Measurements from ENCODE around the gene TSPAN9. TPM values are rescaled to one million over a fixed set of nuclear protein-coding genes. Genes with fewer than 3 reads are reported as not detected.

The TSPAN9 gene
- total and polyA plus RNA-seq, 8 donors, result 1.4 to 58.3 (median 7.9) TPM

DNA sequence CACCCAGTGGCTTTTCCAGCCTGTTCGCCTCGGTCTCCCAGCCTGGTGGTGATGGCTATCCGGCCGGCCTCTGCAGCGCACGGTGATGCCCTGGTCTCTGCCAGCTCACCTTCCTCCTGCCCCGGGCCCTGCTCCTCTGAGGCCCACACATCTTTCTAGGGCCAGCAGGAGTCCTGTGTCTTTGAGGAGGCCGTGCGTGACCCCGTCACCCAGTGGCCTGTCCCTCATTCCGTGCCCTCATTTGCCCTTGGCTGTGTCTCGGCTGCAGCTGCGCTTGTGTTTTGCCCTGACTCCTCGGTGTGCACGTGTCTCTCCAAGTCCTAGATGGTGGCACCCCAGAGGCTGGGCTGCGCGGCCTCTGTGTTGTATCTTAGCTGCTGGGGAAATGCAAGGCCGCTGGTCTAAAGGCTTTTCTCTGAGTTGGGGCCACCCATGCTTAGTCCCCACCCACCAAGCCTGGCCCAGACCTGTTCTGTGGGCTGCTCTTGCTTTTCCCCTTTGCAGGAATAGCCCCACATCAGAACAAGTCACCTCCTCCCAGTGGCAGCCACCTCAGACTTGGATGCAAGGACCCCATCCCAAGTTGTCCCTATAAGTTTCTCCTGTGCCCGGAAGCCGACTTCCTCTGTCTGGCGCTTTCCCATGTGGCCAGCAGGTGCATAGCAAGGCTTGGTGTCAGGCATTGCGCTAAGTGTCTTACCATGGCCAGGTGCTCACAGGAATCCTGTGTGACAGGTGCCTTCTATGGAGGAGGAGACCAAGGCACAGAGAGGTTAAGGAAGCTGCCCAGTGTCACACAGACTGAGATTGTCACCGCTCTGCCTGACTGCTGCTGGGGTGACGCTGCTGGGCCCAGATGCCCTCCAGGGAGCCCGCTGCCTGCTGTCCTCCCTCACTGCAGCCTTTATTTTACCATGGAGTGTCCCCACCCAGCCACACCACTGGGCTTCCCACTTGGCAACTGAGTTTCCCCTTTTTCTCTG, 64.5 kb downstream of the TSPAN9 start:
- peaks cover 7 to 12% (median 10%) of the 10 kb centered on the region in 4 donors for H3K4me1 ChIP-seq
- H3K27ac ChIP-seq, result no peak overlapping the region
- intact Hi-C loops (cut with DNase I; ENCODE audit: low total_unique reads), result no loop called here
- no peak for DNase-seq
- H3K36me3 ChIP-seq, result no peaks in the 10 kb centered on the region
- no peaks in the 10 kb centered on the region for H3K9me3 ChIP-seq
- TF ChIP-seq, protein P1, sequence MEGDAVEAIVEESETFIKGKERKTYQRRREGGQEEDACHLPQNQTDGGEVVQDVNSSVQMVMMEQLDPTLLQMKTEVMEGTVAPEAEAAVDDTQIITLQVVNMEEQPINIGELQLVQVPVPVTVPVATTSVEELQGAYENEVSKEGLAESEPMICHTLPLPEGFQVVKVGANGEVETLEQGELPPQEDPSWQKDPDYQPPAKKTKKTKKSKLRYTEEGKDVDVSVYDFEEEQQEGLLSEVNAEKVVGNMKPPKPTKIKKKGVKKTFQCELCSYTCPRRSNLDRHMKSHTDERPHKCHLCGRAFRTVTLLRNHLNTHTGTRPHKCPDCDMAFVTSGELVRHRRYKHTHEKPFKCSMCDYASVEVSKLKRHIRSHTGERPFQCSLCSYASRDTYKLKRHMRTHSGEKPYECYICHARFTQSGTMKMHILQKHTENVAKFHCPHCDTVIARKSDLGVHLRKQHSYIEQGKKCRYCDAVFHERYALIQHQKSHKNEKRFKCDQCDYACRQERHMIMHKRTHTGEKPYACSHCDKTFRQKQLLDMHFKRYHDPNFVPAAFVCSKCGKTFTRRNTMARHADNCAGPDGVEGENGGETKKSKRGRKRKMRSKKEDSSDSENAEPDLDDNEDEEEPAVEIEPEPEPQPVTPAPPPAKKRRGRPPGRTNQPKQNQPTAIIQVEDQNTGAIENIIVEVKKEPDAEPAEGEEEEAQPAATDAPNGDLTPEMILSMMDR (IDR thresholded peaks at IDR 0.05), result no peak
- no peak for TF ChIP-seq EP300 (IDR thresholded peaks at IDR 0.05)
- TF ChIP-seq POLR2A (IDR thresholded peaks at IDR 0.05), result no peak
- TF ChIP-seq POLR2AphosphoS5 (IDR thresholded peaks at IDR 0.05), result no peak
- H3K27me3 ChIP-seq, result peaks cover 0 to 3% (median 0%) of the 10 kb centered on the region in 3 donors
- WGBS, 5 donors, result 72 to 85% (median 82%) methylated on average over 16 to 25 of the region's 25 CpGs
- no peak overlapping the region for H3K4me3 ChIP-seq

DNA sequence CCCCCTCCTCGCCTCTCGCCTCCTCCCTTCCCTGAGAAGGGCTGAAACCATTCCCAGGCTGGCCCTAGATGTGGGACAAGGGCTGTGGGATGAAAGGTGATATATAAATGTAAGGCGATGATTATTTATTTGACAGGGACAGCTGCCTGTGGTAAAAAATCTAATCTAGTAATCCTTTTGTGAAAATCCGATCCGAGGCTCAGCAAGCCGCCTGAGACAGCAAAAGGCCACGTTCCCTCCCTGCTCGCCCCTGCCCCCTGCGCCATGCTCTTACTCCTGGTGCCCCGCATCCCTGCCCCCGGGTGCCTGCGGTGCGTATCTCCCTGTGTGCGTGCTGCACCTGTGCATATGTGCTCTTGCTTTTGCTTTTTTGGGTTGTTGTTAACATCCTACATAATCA, 65.2 kb downstream of the TSPAN9 start:
- no peaks in the 10 kb centered on the region for H3K36me3 ChIP-seq
- intact Hi-C loops (cut with DNase I; ENCODE audit: low total_unique reads), result no loop called here
- H3K9me3 ChIP-seq, result no peaks in the 10 kb centered on the region
- H3K4me3 ChIP-seq, result no peak overlapping the region
- peaks cover under 1 to 6% (median 3%) of the 10 kb centered on the region in 4 donors for H3K4me1 ChIP-seq
- 85 to 93% (median 89%) methylated on average over 14 of the region's 14 CpGs for WGBS, 5 donors
- peaks cover 0 to 3% (median 0%) of the 10 kb centered on the region in 3 donors for H3K27me3 ChIP-seq
- TF ChIP-seq POLR2AphosphoS5 (IDR thresholded peaks at IDR 0.05) (no peak), POLR2A (IDR thresholded peaks at IDR 0.05) (no peak), EP300 (IDR thresholded peaks at IDR 0.05) (no peak)
- TF ChIP-seq, protein P1 (IDR thresholded peaks at IDR 0.05), result no peak
- DNase-seq, result no peak
- H3K27ac ChIP-seq, result no peak overlapping the region

DNA sequence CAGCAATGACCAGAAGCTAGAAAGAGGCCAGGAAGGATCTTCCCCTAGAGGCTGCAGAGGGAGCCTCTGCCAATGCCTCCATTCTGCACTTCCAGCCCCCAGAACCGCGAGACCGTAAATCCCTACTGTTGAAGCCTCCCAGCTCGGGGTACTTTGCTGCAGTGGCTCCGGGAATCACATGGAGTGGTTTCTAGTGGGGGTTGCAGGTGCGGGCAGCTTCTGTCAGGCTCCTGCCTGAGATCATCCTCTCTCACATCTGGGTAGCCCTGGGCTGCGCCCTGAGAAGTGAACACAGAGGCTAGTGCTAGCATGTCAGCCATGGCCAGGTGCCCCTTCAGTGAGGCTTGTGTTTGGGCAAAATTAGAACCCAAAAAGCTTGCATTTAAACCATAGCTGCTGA, 67.3 kb downstream of the TSPAN9 start:
- intact Hi-C loops (cut with DNase I; ENCODE audit: low total_unique reads), result no loop called here
- Histone ChIP-seq H3K4me3 (no peak overlapping the region), H3K27me3 (no peaks in the 10 kb centered on the region), H3K36me3 (no peaks in the 10 kb centered on the region), H3K27ac (peak overlapping the region in 1 of 5 donors; percentile 5), H3K9me3 (no peaks in the 10 kb centered on the region), H3K4me1 (peaks cover 0 to 16% (median 5%) of the 10 kb centered on the region in 4 donors)
- 91 to 97% (median 94%) methylated on average over 6 to 7 of the region's 7 CpGs for WGBS, 5 donors
- no peak for DNase-seq
- TF ChIP-seq POLR2AphosphoS5 (IDR thresholded peaks at IDR 0.05) (no peak), POLR2A (IDR thresholded peaks at IDR 0.05) (no peak), EP300 (IDR thresholded peaks at IDR 0.05) (no peak)
- TF ChIP-seq, protein P1 (IDR thresholded peaks at IDR 0.05), result no peak

DNA sequence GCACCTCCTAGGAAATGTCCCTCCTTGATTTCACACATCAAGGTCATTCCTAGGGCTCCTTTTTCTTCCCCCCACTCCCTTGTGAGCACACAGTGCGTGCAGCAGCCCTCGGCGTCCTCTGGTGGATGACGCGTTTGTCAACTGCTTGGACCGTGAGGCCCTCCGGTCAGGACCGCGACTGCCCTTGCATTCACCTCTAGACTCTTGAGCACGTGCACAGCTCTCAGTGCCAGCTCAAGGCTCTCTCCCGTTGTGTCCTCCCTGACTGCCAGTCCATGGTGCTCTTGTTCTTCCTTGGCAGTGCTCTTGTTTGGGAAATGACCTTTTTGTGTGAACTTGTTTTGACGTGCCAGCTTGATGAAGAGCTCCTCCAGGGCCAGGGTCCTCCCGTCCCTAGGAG, 67.9 kb downstream of the TSPAN9 start:
- TF ChIP-seq POLR2AphosphoS5 (IDR thresholded peaks at IDR 0.05) (no peak), EP300 (IDR thresholded peaks at IDR 0.05) (no peak), POLR2A (IDR thresholded peaks at IDR 0.05) (no peak)
- TF ChIP-seq, protein P1 (IDR thresholded peaks at IDR 0.05), result no peak
- DNase-seq, result peak in 1 of 2 donors; percentile 54
- Histone ChIP-seq H3K27me3 (no peaks in the 10 kb centered on the region), H3K4me1 (peaks cover 0 to 21% (median 7%) of the 10 kb centered on the region in 4 donors), H3K4me3 (no peak overlapping the region), H3K36me3 (no peaks in the 10 kb centered on the region), H3K9me3 (no peaks in the 10 kb centered on the region), H3K27ac (no peak overlapping the region)
- 84 to 89% (median 87%) methylated on average over 12 to 13 of the region's 13 CpGs for WGBS, 5 donors
- intact Hi-C loops (cut with DNase I; ENCODE audit: low total_unique reads), result no loop called here
